Muscle layer of duodenum (tissue), 2 donors: ENCODE measurements around the gene TTC21A.

Experiments
- H3K27ac ChIP-seq: one replicate; pipeline ENCODE4 v1.7.0; 2013; ENCODE audit warnings: mild to moderate bottlenecking, low read length
- H3K27me3 ChIP-seq: one replicate; pipeline ENCODE4 v1.7.0; 2013; ENCODE audit warnings: low read depth, mild to moderate bottlenecking, control low read depth, low read length
- H3K36me3 ChIP-seq, 2 donors: one replicate each; pipeline ENCODE4 v1.7.0; 2013; ENCODE audit warnings: low read length in 2 of 2, control low read depth in 1 of 2, mild to moderate bottlenecking in 1 of 2; ENCODE audit not compliant: insufficient read depth in 2 of 2, control insufficient read depth in 1 of 2
- H3K4me1 ChIP-seq, 2 donors: one replicate each; pipeline ENCODE4 v1.7.0; 2013; ENCODE audit warnings: low read length in 2 of 2, mild to moderate bottlenecking in 2 of 2, control low read depth in 1 of 2, moderate library complexity in 1 of 2; ENCODE audit not compliant: insufficient read depth in 2 of 2, control insufficient read depth in 1 of 2
- H3K4me3 ChIP-seq, 2 donors: one replicate each; pipeline ENCODE4 v1.7.0; 2013; ENCODE audit warnings: low read length in 2 of 2, low read depth in 1 of 2, mild to moderate bottlenecking in 1 of 2
- H3K9me3 ChIP-seq, 2 donors: one replicate each; pipeline ENCODE4 v1.7.0; 2013; ENCODE audit warnings: low read length in 2 of 2, control low read depth in 1 of 2, mild to moderate bottlenecking in 1 of 2; ENCODE audit not compliant: control insufficient read depth in 1 of 2
- donor health status: healthy.

Gene TTC21A

DNA sequence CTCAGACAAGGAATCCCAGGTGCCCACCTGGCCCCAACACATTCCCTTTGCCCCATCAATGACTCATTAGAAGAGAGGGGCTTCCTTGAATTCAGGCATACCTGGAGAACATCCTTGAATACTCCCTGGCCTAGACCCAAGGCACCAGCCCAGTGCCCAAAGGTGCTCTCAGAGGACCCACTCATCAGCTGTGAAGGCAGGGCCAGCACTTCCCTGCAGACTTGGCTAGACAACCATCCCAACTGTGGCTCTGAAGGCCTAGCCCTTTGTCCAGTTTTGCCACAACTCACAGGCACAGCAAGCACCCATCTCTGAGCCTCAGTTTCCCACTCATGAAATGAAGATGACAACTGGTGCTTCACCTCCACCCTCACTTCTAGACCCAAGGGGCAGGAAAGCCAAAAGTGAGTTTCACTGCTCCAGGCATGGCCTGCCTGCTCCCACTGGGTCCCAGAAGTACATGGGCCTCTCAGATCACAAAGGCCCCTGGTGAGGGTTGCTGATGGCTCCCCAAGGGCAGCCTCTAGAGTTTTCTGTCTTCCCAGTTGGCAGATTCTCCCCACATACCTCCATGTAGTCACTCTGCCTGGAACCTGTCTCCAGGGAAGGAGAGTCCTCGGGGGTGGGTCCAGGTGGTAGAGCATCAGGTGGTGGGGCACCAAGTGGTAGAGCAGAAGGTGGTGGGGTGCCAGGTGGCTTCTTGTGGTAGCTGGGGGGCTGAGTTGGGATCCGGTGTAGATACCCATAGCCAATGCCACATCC lies 7.6 kb upstream of the TTC21A start:
- H3K9me3 ChIP-seq: no peaks in the 10 kb centered on the region
- H3K36me3 ChIP-seq: peaks cover 45 to 60% of the 10 kb centered on the region in 2 donors
- no peak overlapping the region for H3K4me3 ChIP-seq
- no peak overlapping the region for H3K27ac ChIP-seq
- no peaks in the 10 kb centered on the region for H3K27me3 ChIP-seq
- peaks cover 0 to 22% of the 10 kb centered on the region in 2 donors for H3K4me1 ChIP-seq

DNA sequence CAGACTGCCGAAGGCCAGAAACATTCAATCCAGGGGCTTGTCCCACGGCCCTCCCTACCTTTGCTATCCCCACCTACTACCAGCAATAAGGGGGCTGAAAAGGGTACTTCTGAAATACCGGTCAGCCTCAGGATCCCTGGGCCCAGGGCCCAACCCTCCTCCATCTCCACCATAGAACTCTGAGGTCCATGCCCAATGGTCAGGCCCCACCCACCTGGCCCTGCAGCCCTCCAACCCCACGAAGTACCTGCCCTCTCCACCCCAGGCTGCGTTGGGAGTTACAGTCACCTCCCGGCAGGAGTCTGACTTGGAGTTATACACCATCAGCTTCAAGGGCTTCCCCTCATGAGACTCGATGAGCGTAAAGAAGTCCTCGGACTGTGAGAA lies 7.0 kb upstream of the TTC21A start:
- H3K4me3 ChIP-seq: no peak overlapping the region
- peaks cover 4 to 28% of the 10 kb centered on the region in 2 donors for H3K4me1 ChIP-seq
- peaks cover 41 to 54% of the 10 kb centered on the region in 2 donors for H3K36me3 ChIP-seq
- no peaks in the 10 kb centered on the region for H3K9me3 ChIP-seq
- H3K27ac ChIP-seq: no peak overlapping the region
- H3K27me3 ChIP-seq: no peaks in the 10 kb centered on the region

DNA sequence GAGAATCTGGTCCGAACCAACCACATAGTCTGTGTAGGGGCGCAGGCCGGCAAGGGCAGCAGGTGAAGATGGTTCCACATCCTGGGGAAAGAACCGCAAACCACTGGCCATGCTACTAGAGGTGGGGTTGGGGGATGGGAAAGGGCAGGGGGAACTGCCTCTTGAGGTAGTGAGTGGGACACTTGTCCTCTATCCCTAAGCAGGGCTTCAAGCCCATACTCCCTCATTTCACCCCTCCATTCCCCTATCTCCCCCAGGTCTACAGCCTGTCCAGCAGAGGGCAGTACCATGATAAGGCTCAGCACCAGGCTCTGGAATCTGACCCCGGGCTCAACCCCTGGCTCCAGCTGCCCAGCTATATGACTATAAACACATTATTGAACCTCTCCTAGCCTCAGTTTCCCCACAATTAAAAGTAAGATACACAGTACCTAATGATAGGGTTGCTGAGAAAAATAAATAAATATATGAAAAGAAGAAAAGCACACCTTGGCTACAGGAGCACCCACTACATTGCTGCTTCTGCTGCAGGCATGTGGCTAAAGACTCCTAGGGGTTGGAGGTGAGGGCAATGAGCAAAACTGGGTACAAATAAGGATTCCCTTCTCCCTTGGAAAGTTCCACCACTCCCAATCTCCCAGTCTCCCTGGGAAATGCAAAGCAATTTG lies 6.3 kb upstream of the TTC21A start:
- no peak overlapping the region for H3K27ac ChIP-seq

DNA sequence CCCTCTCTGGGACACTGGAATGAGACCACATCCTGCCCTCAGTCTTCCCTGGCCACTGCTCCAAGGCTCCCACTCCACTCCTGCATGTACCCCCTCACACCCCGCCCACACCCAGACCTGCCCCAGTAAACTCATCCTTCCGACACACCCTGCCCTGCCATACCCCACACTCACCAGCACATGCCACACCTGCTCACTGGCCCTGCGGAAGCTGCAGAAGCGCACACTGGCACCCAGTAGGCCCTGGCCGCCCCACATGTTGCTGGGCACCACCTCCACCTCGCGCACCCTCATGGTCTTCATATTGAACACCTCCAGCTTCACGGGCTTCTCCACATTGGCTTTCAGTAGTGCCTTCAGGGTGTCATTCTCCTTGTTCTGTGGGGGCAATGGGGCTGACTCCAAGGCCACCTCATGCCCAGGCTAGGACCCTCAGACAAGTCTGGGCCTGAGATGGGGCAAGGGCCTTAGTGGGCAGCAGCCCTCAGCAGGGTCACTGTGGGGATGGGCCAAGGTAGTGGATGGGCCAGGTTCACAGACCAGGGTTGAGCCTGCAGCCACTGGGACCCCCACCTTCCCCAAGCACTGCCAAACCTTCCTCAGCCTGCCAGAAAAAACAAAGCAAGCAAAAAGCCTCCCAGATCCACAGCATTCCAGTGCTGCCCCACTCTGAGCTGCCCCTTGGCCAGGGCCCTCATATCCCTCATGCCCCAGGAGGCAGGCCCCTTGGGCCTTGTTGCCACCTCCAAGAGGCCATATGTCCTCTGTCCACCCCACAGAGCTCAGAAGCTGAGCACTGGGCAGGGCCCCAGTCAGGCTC lies 4.8 kb upstream of the TTC21A start:
- Histone ChIP-seq H3K36me3 (peaks cover 26 to 33% of the 10 kb centered on the region in 2 donors), H3K27ac (no peak overlapping the region), H3K9me3 (no peaks in the 10 kb centered on the region), H3K4me3 (no peak overlapping the region), H3K4me1 (peaks cover 5 to 36% of the 10 kb centered on the region in 2 donors), H3K27me3 (no peaks in the 10 kb centered on the region)

More for the DNA sequence above, 6.3 kb upstream of the TTC21A start:
- Histone ChIP-seq H3K4me3 (no peak overlapping the region), H3K9me3 (no peaks in the 10 kb centered on the region), H3K36me3 (peaks cover 35 to 48% of the 10 kb centered on the region in 2 donors), H3K27me3 (no peaks in the 10 kb centered on the region), H3K4me1 (peaks cover 5 to 34% of the 10 kb centered on the region in 2 donors)

DNA sequence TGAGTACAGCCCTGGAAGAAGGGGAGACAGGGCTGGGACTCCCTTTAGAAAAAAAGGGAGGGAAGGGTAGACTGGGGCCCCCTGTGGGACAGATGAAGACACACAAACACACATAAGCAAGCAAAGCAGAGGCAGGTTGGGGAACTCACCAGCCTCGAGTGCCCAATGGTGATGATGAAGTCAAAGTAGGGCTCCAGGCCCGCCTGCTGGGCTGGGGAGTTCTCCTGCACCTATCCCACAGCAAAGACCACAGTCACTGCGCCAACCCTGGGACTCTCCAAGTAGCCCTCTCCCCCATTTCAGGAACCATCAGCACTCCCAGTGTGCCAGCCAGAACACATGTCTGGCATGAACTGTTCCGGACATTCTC lies 4.2 kb upstream of the TTC21A start:
- Histone ChIP-seq H3K4me1 (peaks cover 10 to 41% of the 10 kb centered on the region in 2 donors), H3K36me3 (peaks cover 20 to 27% of the 10 kb centered on the region in 2 donors), H3K27ac (no peak overlapping the region), H3K27me3 (no peaks in the 10 kb centered on the region), H3K9me3 (no peaks in the 10 kb centered on the region), H3K4me3 (no peak overlapping the region)

DNA sequence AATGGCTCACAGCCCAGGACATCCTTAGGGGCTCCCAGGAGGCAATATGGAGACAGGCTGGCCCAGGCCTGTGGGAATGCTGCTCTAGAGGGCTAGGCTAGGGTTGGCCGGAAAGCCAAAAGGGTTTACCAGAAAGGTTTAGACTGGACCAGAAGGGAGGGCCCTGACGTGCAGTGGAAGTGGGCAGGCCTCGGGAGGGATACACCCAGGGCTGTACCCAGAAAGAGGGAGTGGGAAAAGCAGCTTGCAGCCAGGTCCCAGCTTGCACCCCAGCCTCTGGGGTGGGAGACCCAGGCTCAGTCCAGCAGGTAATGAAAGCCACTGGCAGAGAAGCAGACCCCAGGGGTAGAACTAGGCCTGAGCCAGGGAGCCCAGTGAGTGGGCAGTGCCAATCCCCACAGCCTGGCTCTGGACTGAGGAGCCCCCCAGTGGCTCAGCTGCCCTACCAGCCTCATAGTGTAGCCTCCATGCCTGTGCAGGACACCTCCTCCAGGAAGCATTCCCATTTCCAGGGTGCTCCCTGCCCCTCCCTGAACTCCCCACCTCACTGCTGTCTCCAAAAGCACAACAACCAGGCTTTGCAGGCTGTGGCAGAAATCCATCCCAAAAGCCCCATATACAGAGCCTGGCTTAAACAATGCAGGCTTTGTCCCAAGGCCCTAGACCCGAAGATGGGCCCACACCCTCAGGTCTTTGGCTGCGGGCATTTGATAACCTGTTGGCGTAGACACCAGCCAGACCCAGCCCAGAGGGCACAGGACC lies 3.5 kb upstream of the TTC21A start:
- no peak overlapping the region for H3K27ac ChIP-seq
- no peak overlapping the region for H3K4me3 ChIP-seq
- no peaks in the 10 kb centered on the region for H3K27me3 ChIP-seq
- H3K9me3 ChIP-seq: no peaks in the 10 kb centered on the region
- H3K36me3 ChIP-seq: peaks cover 13 to 20% of the 10 kb centered on the region in 2 donors
- peaks cover 10 to 48% of the 10 kb centered on the region in 2 donors for H3K4me1 ChIP-seq

DNA sequence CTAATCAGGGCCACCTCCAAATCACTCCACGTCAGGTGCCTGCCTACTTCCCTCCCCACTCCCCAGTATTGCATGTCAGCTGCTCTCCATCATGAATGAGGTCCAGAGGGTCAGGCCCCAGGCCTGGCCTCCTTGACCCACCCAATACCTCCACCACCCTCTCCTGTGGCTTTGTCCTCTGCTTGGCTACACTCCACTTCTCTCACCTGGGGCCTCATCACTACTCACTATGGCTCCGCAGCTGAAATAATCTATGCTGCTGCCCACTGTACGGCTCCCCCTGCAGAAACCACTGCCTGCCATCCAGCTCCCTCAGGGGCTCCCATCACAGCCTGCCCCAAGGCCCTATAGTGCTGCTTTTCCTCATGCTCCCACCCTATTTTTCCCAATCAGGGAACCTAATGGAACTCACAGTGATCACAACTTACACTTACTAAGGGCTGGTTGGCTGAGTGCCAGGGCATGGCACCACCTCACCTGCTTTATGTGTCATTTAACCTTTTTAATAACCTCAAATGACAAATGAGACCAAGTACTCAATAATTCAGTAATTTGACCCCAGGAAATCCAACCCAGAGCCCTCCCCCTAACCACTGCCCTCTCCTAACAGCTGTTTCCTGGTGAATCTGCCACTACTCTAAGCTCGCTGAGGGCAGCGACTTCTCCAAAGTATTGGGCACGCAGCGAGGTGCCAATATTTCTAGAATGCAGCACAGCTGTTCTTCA lies 2.4 kb upstream of the TTC21A start:
- H3K4me3 ChIP-seq: peak overlapping the region in 1 of 2 donors; percentile 1

DNA sequence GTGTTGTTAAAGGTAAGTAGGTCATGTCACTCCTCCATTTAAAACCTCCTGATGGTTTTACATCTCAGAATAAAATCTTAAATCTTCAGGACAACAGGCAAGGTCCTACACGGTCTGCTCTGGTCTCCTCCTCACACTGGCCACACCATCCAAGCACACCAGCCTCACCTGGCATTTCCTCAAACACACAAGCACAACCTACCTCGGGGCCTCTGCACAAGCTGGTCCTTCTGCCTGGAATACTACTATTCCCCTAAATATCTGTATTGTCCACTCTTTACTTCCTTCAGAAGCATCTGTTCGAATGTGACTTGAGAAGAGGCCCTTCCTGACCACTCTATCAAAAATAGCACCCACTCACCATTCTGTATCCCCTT lies 1.8 kb upstream of the TTC21A start:
- Histone ChIP-seq H3K27ac (no peak overlapping the region), H3K9me3 (no peaks in the 10 kb centered on the region), H3K36me3 (peaks cover 0 to 3% of the 10 kb centered on the region in 2 donors), H3K27me3 (no peaks in the 10 kb centered on the region), H3K4me1 (peaks cover 10 to 48% of the 10 kb centered on the region in 2 donors), H3K4me3 (peak overlapping the region; percentile 1 to 88)

More for the DNA sequence above, 2.4 kb upstream of the TTC21A start:
- Histone ChIP-seq H3K9me3 (no peaks in the 10 kb centered on the region), H3K27me3 (no peaks in the 10 kb centered on the region), H3K36me3 (peaks cover 2 to 9% of the 10 kb centered on the region in 2 donors), H3K27ac (no peak overlapping the region), H3K4me1 (peaks cover 10 to 48% of the 10 kb centered on the region in 2 donors)

DNA sequence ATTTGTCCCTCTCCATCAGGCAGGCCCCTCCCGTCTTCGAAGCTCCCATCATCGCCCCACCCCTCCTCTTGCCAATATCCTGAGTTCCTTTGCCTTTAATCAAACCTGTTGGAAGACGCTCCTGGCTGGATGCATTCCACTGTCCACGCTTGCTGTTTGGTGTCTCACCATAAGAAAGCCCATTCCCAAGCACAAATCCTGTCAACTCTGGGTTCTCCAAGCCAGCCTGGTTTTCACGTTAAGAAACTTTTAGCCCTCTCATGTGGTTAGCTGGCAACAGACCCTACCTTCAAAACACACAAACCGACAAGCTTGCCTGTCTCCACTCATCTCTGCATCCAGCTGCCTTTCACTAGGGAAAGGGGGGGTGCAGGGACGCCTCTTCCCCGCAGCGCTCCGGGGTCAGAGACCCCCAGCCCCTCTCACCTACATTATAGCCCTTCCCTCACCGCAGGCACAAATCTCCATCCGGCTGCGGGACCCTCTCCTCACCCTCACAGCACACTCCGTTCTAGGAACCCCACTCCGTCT lies 1.1 kb upstream of the TTC21A start:
- Histone ChIP-seq H3K9me3 (no peaks in the 10 kb centered on the region), H3K36me3 (peaks cover 0 to 2% of the 10 kb centered on the region in 2 donors), H3K4me3 (peak overlapping the region; percentile 85 to 88), H3K27me3 (no peaks in the 10 kb centered on the region), H3K27ac (peak overlapping the region; percentile 78), H3K4me1 (peaks cover 10 to 46% of the 10 kb centered on the region in 2 donors)

DNA sequence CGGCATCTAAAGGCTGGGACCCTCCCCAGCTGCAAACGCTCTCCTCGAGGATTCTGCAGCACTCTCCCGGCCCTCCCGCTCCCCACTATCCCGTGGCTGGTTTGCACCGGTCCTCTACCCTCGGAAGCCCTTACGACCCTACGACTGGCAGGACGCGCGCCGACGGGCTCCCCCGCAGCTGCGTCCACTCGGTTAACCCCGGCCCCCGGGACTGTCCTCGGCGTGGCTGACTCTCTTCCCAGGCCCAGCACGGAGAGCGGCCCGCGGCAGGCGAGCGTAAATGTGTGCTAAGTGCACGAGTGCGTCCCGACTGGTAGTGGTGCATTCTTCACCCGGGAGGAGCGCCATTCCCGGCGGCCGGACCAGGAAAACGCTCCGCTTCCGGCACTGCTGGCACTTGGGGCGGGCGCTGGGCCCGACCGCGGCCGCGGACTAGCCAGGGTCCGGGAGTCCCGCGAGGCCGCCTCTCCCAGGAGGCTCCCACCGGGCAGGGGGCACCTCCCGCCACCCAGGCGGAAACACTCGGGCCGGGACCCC lies 561 bp upstream of the TTC21A start:
- peak overlapping the region; percentile 85 to 88 for H3K4me3 ChIP-seq
- peaks cover 0 to 5% of the 10 kb centered on the region in 2 donors for H3K36me3 ChIP-seq
- H3K9me3 ChIP-seq: no peaks in the 10 kb centered on the region
- no peaks in the 10 kb centered on the region for H3K27me3 ChIP-seq
- peak overlapping the region; percentile 78 for H3K27ac ChIP-seq
- peaks cover 10 to 42% of the 10 kb centered on the region in 2 donors for H3K4me1 ChIP-seq
